ENCODE results near the gene NADK.

NADK gene

DNA sequence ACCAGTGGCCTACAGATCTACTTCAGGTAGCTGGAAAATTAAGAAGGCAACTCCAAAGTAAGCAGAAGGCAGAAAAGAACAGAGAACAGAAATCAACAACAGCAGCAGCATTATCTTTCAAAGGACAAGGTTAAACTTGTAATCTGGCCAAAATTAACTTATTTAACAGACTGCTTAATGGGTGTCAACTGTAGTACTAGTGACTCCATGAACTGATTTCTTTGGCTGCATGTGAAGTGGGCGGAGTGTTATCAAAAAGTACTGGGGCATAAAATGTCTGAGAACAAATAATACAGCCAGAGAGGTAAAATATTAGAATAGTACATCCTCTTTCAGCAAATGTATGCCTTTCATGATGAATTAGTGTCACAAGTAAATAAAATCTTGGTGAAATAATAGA is 24.6 kb upstream of the NADK start:
- no peak overlapping the region for H2BK5ac ChIP-seq (ENCODE audit: low read length)
- no peak overlapping the region for H4K8ac ChIP-seq (ENCODE audit: low read depth, low read length)
- no peak overlapping the region for H2BK120ac ChIP-seq (ENCODE audit: low read depth, low read length)
- no CpG with 5 or more reads among the region's 1 CpG for WGBS, 2 donors (ENCODE audit: extremely low coverage in 2 of 2, insufficient read length in 2 of 2, insufficient replicate concordance in 1 of 2)
- H3K14ac ChIP-seq (ENCODE audit: low read length) = no peak overlapping the region
- peaks cover 46 to 94% of the 10 kb centered on the region in 2 donors for H3K36me3 ChIP-seq (replicated peaks in 1 of 2; ENCODE audit: control insufficient read depth in 2 of 2, insufficient read depth in 2 of 2, low read length in 2 of 2)
- H3K4me1 ChIP-seq (ENCODE audit: control insufficient read depth in 2 of 2, insufficient read depth in 1 of 2, low read depth in 1 of 2, low read length in 2 of 2) = peaks cover 0 to 8% of the 10 kb centered on the region in 2 donors
- H2AK5ac ChIP-seq (ENCODE audit: low read depth, low read length) = no peak overlapping the region
- no peak overlapping the region for H3K23ac ChIP-seq (ENCODE audit: low read depth, low read length, poor library complexity)
- no peak overlapping the region for H2BK15ac ChIP-seq (ENCODE audit: low read length)
- H3K4ac ChIP-seq (ENCODE audit: low read length) = no peak overlapping the region
- no peaks in the 10 kb centered on the region for H3K9me3 ChIP-seq (replicated peaks in 1 of 2; ENCODE audit: control insufficient read depth in 2 of 2, insufficient read depth in 1 of 2, low read depth in 1 of 2, low read length in 2 of 2)
- H3K27me3 ChIP-seq (ENCODE audit: control insufficient read depth in 3 of 3, insufficient read depth in 3 of 3, low read depth in 1 of 3, low read length in 3 of 3) = no peaks in the 10 kb centered on the region
- H2BK12ac ChIP-seq (ENCODE audit: low read length) = no peak overlapping the region
- no peak for DNase-seq (ENCODE audit: low spot score)
- H3K27ac ChIP-seq (replicated peaks; ENCODE audit: low read length) = no peak overlapping the region
- H3K4me2 ChIP-seq (ENCODE audit: insufficient read depth, low read length, poor library complexity, severe bottlenecking) = no peak overlapping the region
- peaks cover 11% of the 10 kb centered on the region for H3K79me1 ChIP-seq (ENCODE audit: low read depth, low read length)
- no peak overlapping the region for H4K91ac ChIP-seq (ENCODE audit: low read depth, low read length, poor library complexity)
- H3K4me3 ChIP-seq (ENCODE audit: low read length in 2 of 2) = no peak overlapping the region
- H3K9ac ChIP-seq (ENCODE audit: low read depth, low read length, poor library complexity) = no peak overlapping the region
- H2AFZ ChIP-seq (ENCODE audit: low read length) = no peak overlapping the region
- no peak overlapping the region for H3K18ac ChIP-seq (ENCODE audit: low read length)

DNA sequence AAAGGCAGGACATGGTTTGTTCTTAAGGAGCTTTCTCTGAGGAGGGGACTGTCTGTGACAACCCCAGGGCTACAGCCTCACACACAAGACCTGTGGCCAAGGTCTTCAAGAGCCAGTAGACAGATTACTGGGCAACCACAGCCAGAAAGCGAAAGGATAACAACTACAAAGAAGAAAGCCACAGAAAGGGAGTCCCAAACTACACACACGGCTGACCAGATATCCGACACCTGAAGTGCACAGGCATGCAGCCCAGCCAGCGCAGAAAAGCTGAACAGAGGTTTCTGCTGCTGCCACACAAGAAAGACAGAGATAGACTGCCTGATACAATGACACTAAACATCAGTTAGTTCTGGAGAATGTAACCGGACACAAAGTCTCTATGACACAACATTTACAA is 21.4 kb upstream of the NADK start:
- peaks cover 50 to 96% of the 10 kb centered on the region in 2 donors for H3K36me3 ChIP-seq (replicated peaks in 1 of 2; ENCODE audit: control insufficient read depth in 2 of 2, insufficient read depth in 2 of 2, low read length in 2 of 2)
- no CpG with 5 or more reads among the region's 5 CpGs for WGBS, 2 donors (ENCODE audit: extremely low coverage in 2 of 2, insufficient read length in 2 of 2, insufficient replicate concordance in 1 of 2)

DNA sequence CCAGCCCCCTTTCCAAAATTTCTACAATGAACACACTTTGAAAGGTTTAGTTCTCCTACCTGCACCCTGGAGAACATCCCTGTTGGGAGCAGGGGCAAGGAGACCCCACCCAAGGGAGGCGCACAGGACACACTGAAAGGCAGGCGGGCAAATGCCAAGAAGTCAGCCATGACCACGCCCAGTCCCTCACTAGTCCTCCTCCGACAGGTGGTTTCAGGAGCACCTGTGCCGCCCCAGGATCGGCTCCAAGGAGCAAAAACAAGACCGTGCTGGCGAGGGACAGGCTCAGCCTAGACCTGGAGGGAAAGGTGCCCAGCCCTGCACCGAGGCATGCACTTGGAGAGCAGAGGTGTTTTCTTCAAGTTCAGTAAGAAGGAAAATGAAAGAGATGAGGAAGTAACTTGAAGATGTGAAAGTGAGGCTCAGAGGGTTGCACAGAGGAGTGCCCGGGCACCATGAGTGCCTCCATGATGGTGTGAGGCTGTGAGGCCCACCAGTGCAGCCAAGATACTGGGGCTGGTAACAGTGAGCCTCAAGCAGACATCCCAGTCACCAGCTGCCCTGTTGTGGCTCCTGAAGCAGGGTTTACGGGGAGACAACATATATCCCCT is 19.6 kb upstream of the NADK start:
- Histone ChIP-seq H3K79me1 (ENCODE audit: low read depth, low read length) (peaks cover 16% of the 10 kb centered on the region), H3K9ac (ENCODE audit: low read depth, low read length, poor library complexity) (no peak overlapping the region), H3K27me3 (ENCODE audit: control insufficient read depth in 3 of 3, insufficient read depth in 3 of 3, low read depth in 1 of 3, low read length in 3 of 3) (no peaks in the 10 kb centered on the region), H2BK15ac (ENCODE audit: low read length) (no peak overlapping the region), H3K27ac (replicated peaks; ENCODE audit: low read length) (no peak overlapping the region), H3K4me1 (ENCODE audit: control insufficient read depth in 2 of 2, insufficient read depth in 1 of 2, low read depth in 1 of 2, low read length in 2 of 2) (peaks cover 0 to 8% of the 10 kb centered on the region in 2 donors), H4K8ac (ENCODE audit: low read depth, low read length) (no peak overlapping the region), H2BK5ac (ENCODE audit: low read length) (no peak overlapping the region), H4K91ac (ENCODE audit: low read depth, low read length, poor library complexity) (no peak overlapping the region), H3K9me3 (replicated peaks in 1 of 2; ENCODE audit: control insufficient read depth in 2 of 2, insufficient read depth in 1 of 2, low read depth in 1 of 2, low read length in 2 of 2) (peaks cover 0 to 3% of the 10 kb centered on the region in 2 donors), H3K18ac (ENCODE audit: low read length) (no peak overlapping the region), H2AFZ (ENCODE audit: low read length) (no peak overlapping the region), H3K23ac (ENCODE audit: low read depth, low read length, poor library complexity) (no peak overlapping the region), H3K4ac (ENCODE audit: low read length) (no peak overlapping the region), H2BK12ac (ENCODE audit: low read length) (no peak overlapping the region), H3K4me3 (ENCODE audit: low read length in 2 of 2) (no peak overlapping the region), H2BK120ac (ENCODE audit: low read depth, low read length) (no peak overlapping the region), H3K14ac (ENCODE audit: low read length) (no peak overlapping the region), H2AK5ac (ENCODE audit: low read depth, low read length) (no peak overlapping the region), H3K36me3 (replicated peaks in 1 of 2; ENCODE audit: control insufficient read depth in 2 of 2, insufficient read depth in 2 of 2, low read length in 2 of 2) (peaks cover 50 to 97% of the 10 kb centered on the region in 2 donors), H3K4me2 (ENCODE audit: insufficient read depth, low read length, poor library complexity, severe bottlenecking) (no peak overlapping the region)
- WGBS, 2 donors (ENCODE audit: extremely low coverage in 2 of 2, insufficient read length in 2 of 2, insufficient replicate concordance in 1 of 2) = no CpG with 5 or more reads among the region's 11 CpGs
- no peak for DNase-seq (ENCODE audit: low spot score)

More for the DNA sequence above, 21.4 kb upstream of the NADK start:
- no peaks in the 10 kb centered on the region for H3K27me3 ChIP-seq (ENCODE audit: control insufficient read depth in 3 of 3, insufficient read depth in 3 of 3, low read depth in 1 of 3, low read length in 3 of 3)
- H3K79me1 ChIP-seq (ENCODE audit: low read depth, low read length) = peaks cover 17% of the 10 kb centered on the region
- no peak overlapping the region for H2BK12ac ChIP-seq (ENCODE audit: low read length)
- no peak overlapping the region for H2AK5ac ChIP-seq (ENCODE audit: low read depth, low read length)
- H2BK120ac ChIP-seq (ENCODE audit: low read depth, low read length) = no peak overlapping the region
- no peak overlapping the region for H2BK5ac ChIP-seq (ENCODE audit: low read length)
- H3K9ac ChIP-seq (ENCODE audit: low read depth, low read length, poor library complexity) = no peak overlapping the region
- H2AFZ ChIP-seq (ENCODE audit: low read length) = no peak overlapping the region
- H3K4ac ChIP-seq (ENCODE audit: low read length) = no peak overlapping the region
- no peak overlapping the region for H4K8ac ChIP-seq (ENCODE audit: low read depth, low read length)
- no peak overlapping the region for H3K18ac ChIP-seq (ENCODE audit: low read length)
- no peak overlapping the region for H3K27ac ChIP-seq (replicated peaks; ENCODE audit: low read length)
- DNase-seq (ENCODE audit: low spot score) = no peak
- no peak overlapping the region for H2BK15ac ChIP-seq (ENCODE audit: low read length)
- H4K91ac ChIP-seq (ENCODE audit: low read depth, low read length, poor library complexity) = no peak overlapping the region
- H3K14ac ChIP-seq (ENCODE audit: low read length) = no peak overlapping the region
- no peak overlapping the region for H3K23ac ChIP-seq (ENCODE audit: low read depth, low read length, poor library complexity)
- H3K4me3 ChIP-seq (ENCODE audit: low read length in 2 of 2) = no peak overlapping the region
- no peak overlapping the region for H3K4me2 ChIP-seq (ENCODE audit: insufficient read depth, low read length, poor library complexity, severe bottlenecking)
- H3K4me1 ChIP-seq (ENCODE audit: control insufficient read depth in 2 of 2, insufficient read depth in 1 of 2, low read depth in 1 of 2, low read length in 2 of 2) = peaks cover 0 to 8% of the 10 kb centered on the region in 2 donors
- H3K9me3 ChIP-seq (replicated peaks in 1 of 2; ENCODE audit: control insufficient read depth in 2 of 2, insufficient read depth in 1 of 2, low read depth in 1 of 2, low read length in 2 of 2) = peaks cover 0 to 3% of the 10 kb centered on the region in 2 donors

DNA sequence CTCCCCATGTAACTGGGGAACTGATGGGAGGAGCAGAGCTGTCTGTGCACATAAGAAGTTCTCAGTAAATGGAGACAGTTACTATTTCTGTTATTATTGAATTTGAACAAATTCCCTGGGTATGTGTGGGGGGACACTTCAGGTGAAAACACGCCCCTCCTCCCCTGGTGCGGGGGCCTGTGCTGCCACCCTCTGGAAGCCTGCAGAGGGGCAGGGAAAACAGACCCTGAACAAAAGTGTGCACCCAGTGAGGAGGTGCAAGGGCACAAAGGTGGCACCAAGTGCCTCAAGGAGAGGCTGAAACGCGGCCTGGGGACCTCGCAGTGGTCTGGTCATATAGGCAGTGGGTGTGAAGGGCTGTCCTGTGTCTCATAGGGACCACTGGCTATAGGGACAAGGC is 18.2 kb upstream of the NADK start:
- Histone ChIP-seq H3K79me1 (ENCODE audit: low read depth, low read length) (peaks cover 16% of the 10 kb centered on the region), H3K27me3 (ENCODE audit: control insufficient read depth in 3 of 3, insufficient read depth in 3 of 3, low read depth in 1 of 3, low read length in 3 of 3) (no peaks in the 10 kb centered on the region), H2BK15ac (ENCODE audit: low read length) (no peak overlapping the region), H2AFZ (ENCODE audit: low read length) (no peak overlapping the region), H4K91ac (ENCODE audit: low read depth, low read length, poor library complexity) (no peak overlapping the region), H3K4me3 (ENCODE audit: low read length in 2 of 2) (no peak overlapping the region), H2BK12ac (ENCODE audit: low read length) (no peak overlapping the region), H3K9ac (ENCODE audit: low read depth, low read length, poor library complexity) (no peak overlapping the region), H3K9me3 (replicated peaks in 1 of 2; ENCODE audit: control insufficient read depth in 2 of 2, insufficient read depth in 1 of 2, low read depth in 1 of 2, low read length in 2 of 2) (peaks cover 0 to 3% of the 10 kb centered on the region in 2 donors), H2BK5ac (ENCODE audit: low read length) (no peak overlapping the region), H3K18ac (ENCODE audit: low read length) (no peak overlapping the region), H2AK5ac (ENCODE audit: low read depth, low read length) (no peak overlapping the region), H3K23ac (ENCODE audit: low read depth, low read length, poor library complexity) (peak overlapping the region; percentile 30), H4K8ac (ENCODE audit: low read depth, low read length) (no peak overlapping the region), H3K27ac (replicated peaks; ENCODE audit: low read length) (no peak overlapping the region), H3K14ac (ENCODE audit: low read length) (no peak overlapping the region), H3K4me1 (ENCODE audit: control insufficient read depth in 2 of 2, insufficient read depth in 1 of 2, low read depth in 1 of 2, low read length in 2 of 2) (no peaks in the 10 kb centered on the region), H3K36me3 (replicated peaks in 1 of 2; ENCODE audit: control insufficient read depth in 2 of 2, insufficient read depth in 2 of 2, low read length in 2 of 2) (peaks cover 53 to 97% of the 10 kb centered on the region in 2 donors), H3K4ac (ENCODE audit: low read length) (no peak overlapping the region), H3K4me2 (ENCODE audit: insufficient read depth, low read length, poor library complexity, severe bottlenecking) (no peak overlapping the region), H2BK120ac (ENCODE audit: low read depth, low read length) (no peak overlapping the region)
- WGBS, 2 donors (ENCODE audit: extremely low coverage in 2 of 2, insufficient read length in 2 of 2, insufficient replicate concordance in 1 of 2) = no CpG with 5 or more reads among the region's 5 CpGs
- DNase-seq (ENCODE audit: low spot score) = no peak

Data from neuronal stem cell (in vitro differentiated cells).